ENCODE results near the gene UGP2.

DNA sequence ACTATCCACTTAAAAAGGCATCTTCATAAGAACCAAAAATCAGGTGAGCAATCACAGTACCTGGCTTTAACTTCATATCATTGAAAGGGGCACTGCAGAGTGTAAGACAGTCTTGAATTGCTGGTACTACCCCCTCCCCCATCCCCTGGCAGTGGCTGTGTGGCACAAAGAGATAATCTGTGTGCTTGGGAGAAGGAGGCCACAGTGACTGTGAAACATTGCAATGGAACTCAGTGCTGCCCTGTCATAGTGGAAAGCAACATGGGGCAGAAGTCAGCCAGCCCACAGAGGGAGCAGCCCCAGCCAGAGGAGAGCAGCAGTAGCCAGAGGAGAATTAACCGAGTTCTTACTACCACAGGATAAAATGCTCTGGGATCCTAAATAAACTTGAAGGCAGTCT, 45.3 kb upstream of the UGP2 start:
- no peak for TF ChIP-seq POLR2AphosphoS5 (IDR thresholded peaks at IDR 0.05)
- no peak for TF ChIP-seq POLR2A (IDR thresholded peaks at IDR 0.05)
